Measurements from ENCODE around the gene SCD5.

SCD5 gene

GRCh38 chr4:82739287-82740190, 59.1 kb downstream of the SCD5 start:
- FAIRE-seq, result peak; percentile 84
- peak; percentile 81 for DNase-seq (ENCODE audit: extremely low spot score, insufficient read length, low read depth)

GRCh38 chr4:82737354-82737753, 61.2 kb downstream of the SCD5 start:
- DNase-seq (ENCODE audit: extremely low spot score, insufficient read length, low read depth) (no peak), FAIRE-seq (no peak)

- no peak for DNase-seq (ENCODE audit: extremely low spot score, insufficient read length, low read depth)
- FAIRE-seq, result no peak
Measured at GRCh38 chr4:82733636-82734035, 65.0 kb downstream of the SCD5 start.

GRCh38 chr4:82728301-82728700, 70.3 kb downstream of the SCD5 start:
- DNase-seq (ENCODE audit: extremely low spot score, insufficient read length, low read depth), result no peak
- FAIRE-seq, result no peak

GRCh38 chr4:82726596-82726995, 72.0 kb downstream of the SCD5 start:
- DNase-seq (ENCODE audit: extremely low spot score, insufficient read length, low read depth), result no peak
- FAIRE-seq, result no peak

- no peak for DNase-seq (ENCODE audit: extremely low spot score, insufficient read length, low read depth)
Measured at GRCh38 chr4:82721819-82722423, 76.7 kb downstream of the SCD5 start.

GRCh38 chr4:82718162-82718940, 80.2 kb downstream of the SCD5 start:
- no peak for FAIRE-seq
- DNase-seq (ENCODE audit: extremely low spot score, insufficient read length, low read depth), result no peak

More at GRCh38 chr4:82721819-82722423, 76.7 kb downstream of the SCD5 start:
- peak; percentile 69 for FAIRE-seq

GRCh38 chr4:82715731-82716617, 82.6 kb downstream of the SCD5 start:
- DNase-seq (ENCODE audit: extremely low spot score, insufficient read length, low read depth), result no peak
- FAIRE-seq, result no peak

GRCh38 chr4:82713856-82714255, 84.7 kb downstream of the SCD5 start:
- FAIRE-seq, result no peak

GRCh38 chr4:82712561-82712960, 86.0 kb downstream of the SCD5 start:
- DNase-seq (ENCODE audit: extremely low spot score, insufficient read length, low read depth) (no peak), FAIRE-seq (no peak)

More at GRCh38 chr4:82713856-82714255, 84.7 kb downstream of the SCD5 start:
- DNase-seq (ENCODE audit: extremely low spot score, insufficient read length, low read depth), result no peak

- DNase-seq (ENCODE audit: extremely low spot score, insufficient read length, low read depth) (no peak), FAIRE-seq (no peak)
Measured at GRCh38 chr4:82711158-82711785, 87.3 kb downstream of the SCD5 start.

GRCh38 chr4:82710197-82710929, 88.2 kb downstream of the SCD5 start:
- FAIRE-seq, result no peak
- DNase-seq (ENCODE audit: extremely low spot score, insufficient read length, low read depth), result no peak

GRCh38 chr4:82708982-82709381, 89.6 kb downstream of the SCD5 start:
- no peak for FAIRE-seq
- DNase-seq (ENCODE audit: extremely low spot score, insufficient read length, low read depth), result no peak

GRCh38 chr4:82706349-82707000, 92.1 kb downstream of the SCD5 start:
- no peak for DNase-seq (ENCODE audit: extremely low spot score, insufficient read length, low read depth)
- no peak for FAIRE-seq

- FAIRE-seq (no peak), DNase-seq (ENCODE audit: extremely low spot score, insufficient read length, low read depth) (no peak)
Measured at GRCh38 chr4:82705928-82706300, 92.7 kb downstream of the SCD5 start.

- no peak for DNase-seq (ENCODE audit: extremely low spot score, insufficient read length, low read depth)
- FAIRE-seq, result no peak
Measured at GRCh38 chr4:82705169-82705927, 93.2 kb downstream of the SCD5 start.

- FAIRE-seq, result no peak
Measured at GRCh38 chr4:82704156-82704555, 94.4 kb downstream of the SCD5 start.

More at GRCh38 chr4:82704156-82704555, 94.4 kb downstream of the SCD5 start:
- no peak for DNase-seq (ENCODE audit: extremely low spot score, insufficient read length, low read depth)
